ENCODE measurements around the gene AIG1.

- TF ChIP-seq EZH2phosphoT487 (IDR thresholded peaks at IDR 0.05; ENCODE audit: insufficient read depth, low read depth) (no peak), EZH2 (IDR thresholded peaks at IDR 0.05; ENCODE audit: insufficient read depth, poor library complexity, severe bottlenecking) (no peak)
These were observed 288.8 kb downstream of the AIG1 start for GRCh38 chr6:143349530-143349929.

Measured in GM23248 (cell line).